Neutrophil (primary cell): ENCODE results near the gene SECTM1.

Experiments used
- H3K27ac ChIP-seq: fragments of 200-600 bp; sonication (generic); 2 replicates; pipeline ENCODE4 v1.5.1; 2016; ENCODE audit warnings: mild to moderate bottlenecking, moderate library complexity
- H3K27me3 ChIP-seq: fragments of 200-600 bp; sonication (generic); 2 replicates; pipeline ENCODE4 v1.6.0; 2016; ENCODE audit warnings: mild to moderate bottlenecking
- H3K36me3 ChIP-seq: fragments of 200-600 bp; sonication (generic); 2 replicates; pipeline ENCODE4 v1.5.1; 2017
- H3K4me1 ChIP-seq, 2 experiments: fragments of 200-600 bp in 1 of 2; sonication (generic) in 1 of 2; 1 replicate in 1 of 2; 2 replicates in 1 of 2; pipeline versions ENCODE4 v1.5.1 to v1.6.1; 2013 to 2016; ENCODE audit warnings: low read depth in 1 of 2, low read length in 1 of 2, mild to moderate bottlenecking in 1 of 2, moderate library complexity in 1 of 2; ENCODE audit not compliant: control insufficient read depth in 1 of 2, insufficient read depth in 1 of 2
- H3K4me3 ChIP-seq, 2 experiments: fragments of 200-600 bp in 1 of 2; sonication (generic) in 1 of 2; 1 replicate in 1 of 2; 2 replicates in 1 of 2; pipeline ENCODE4 v1.5.1; 2013 to 2016; ENCODE audit warnings: low read depth in 1 of 2, low read length in 1 of 2, mild to moderate bottlenecking in 1 of 2, moderate library complexity in 1 of 2
- H3K9me3 ChIP-seq: fragments of 200-600 bp; sonication (generic); 2 replicates; pipeline ENCODE4 v1.5.1; 2016
- CTCF ChIP-seq: fragments of 200-600 bp; sonication (generic); IDR thresholded peaks from 2 replicates; pipeline ENCODE4 v1.5.1; 2016; ENCODE audit warnings: antibody characterized with exemption

SECTM1 gene

GRCh38 chr17:82273327-82274133 lies 60.0 kb downstream of the SECTM1 start, which contains the start of gene CSNK1D:
CSNK1D (minus strand) TSS chr17:82273700; CDS start chr17:82273381, 319 bp downstream.
- peak within 1 kb of the TSS; percentile 78 to 99 for H3K4me3 ChIP-seq
- H3K36me3 ChIP-seq: peaks cover 39% of the 10 kb centered on the region
- peaks cover 66 to 70% of the 10 kb centered on the region in 2 experiments for H3K4me1 ChIP-seq
- H3K27ac ChIP-seq: peak within 1 kb of the TSS; percentile 100
- no peaks in the 10 kb centered on the region for H3K27me3 ChIP-seq
- no peaks in the 10 kb centered on the region for H3K9me3 ChIP-seq
- peak; percentile 6 for TF ChIP-seq CTCF

DNA sequence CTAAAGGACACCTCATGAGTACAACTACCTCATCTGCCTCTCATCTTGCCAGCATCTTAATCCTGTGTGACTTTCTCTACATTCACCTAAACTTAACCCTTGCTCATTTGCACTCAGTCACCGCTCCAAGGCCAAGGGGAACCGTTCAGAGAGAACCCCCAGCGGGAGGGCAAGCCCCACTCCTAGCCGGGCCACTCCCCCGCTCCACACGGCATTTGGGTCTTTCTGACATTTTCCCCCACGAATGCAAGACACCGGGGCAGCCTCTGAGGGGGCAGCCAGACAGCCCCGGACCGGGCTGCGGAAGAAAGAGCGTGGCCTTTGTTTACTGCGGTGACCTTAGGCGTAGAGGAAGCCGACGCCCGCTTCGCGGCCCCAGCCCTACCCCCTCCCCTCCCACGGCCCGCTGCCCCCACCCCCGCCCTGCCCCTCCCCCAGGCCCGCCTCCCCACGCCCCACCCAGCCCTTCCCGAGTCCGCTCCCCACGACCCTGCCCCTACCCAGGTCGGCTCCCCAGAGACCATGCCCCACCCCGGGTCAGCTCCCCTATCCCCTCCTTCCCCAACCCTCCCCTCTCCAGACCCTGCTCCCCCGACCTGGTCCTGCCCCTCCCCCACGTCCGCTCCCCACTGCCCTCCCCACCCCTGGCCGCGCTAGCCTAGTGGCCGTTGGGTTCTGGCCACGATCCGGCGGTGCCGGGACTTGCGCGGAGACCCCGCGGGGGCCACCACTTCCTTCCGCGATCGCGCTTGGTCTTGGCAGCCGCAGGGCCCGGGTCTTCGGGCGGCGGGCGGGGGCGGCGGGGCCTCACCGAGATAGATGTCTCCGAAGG lies 60.9 kb downstream of the SECTM1 start:
- Histone ChIP-seq H3K4me1 (peaks cover 65 to 66% of the 10 kb centered on the region in 2 experiments), H3K27me3 (no peaks in the 10 kb centered on the region), H3K27ac (peak overlapping the region; percentile 100), H3K9me3 (no peaks in the 10 kb centered on the region), H3K4me3 (peak overlapping the region; percentile 78 to 99), H3K36me3 (peaks cover 41% of the 10 kb centered on the region)
- TF ChIP-seq CTCF: no peak

GRCh38 chr17:82271401-82271800 lies 62.2 kb downstream of the SECTM1 start:
- no peak for TF ChIP-seq CTCF
- Histone ChIP-seq H3K27ac (peak overlapping the region; percentile 100), H3K4me1 (peaks cover 67 to 72% of the 10 kb centered on the region in 2 experiments), H3K9me3 (no peaks in the 10 kb centered on the region), H3K36me3 (peaks cover 54% of the 10 kb centered on the region), H3K27me3 (no peaks in the 10 kb centered on the region), H3K4me3 (peak overlapping the region; percentile 78 to 99)
